HuH-7 (cell line): Measurements from ENCODE around the gene FNDC11.
A peak's percentile ranks its signal among the peaks of the same experiment; 100 is the strongest.
"Not testable (repeated sequence)": the region's sequence is repeated elsewhere in the genome, so short reads cannot be mapped to it uniquely, and the experiment has no call there.

Experiments
- DNase-seq: peaks from one replicate; pipeline ENCODE4 v3.0.0; 2011; ENCODE audit warnings: low spot score

The FNDC11 gene

GRCh38 chr20:63567386-63568169 is 13.6 kb downstream of the FNDC11 start:
- DNase-seq, result no peak

DNA sequence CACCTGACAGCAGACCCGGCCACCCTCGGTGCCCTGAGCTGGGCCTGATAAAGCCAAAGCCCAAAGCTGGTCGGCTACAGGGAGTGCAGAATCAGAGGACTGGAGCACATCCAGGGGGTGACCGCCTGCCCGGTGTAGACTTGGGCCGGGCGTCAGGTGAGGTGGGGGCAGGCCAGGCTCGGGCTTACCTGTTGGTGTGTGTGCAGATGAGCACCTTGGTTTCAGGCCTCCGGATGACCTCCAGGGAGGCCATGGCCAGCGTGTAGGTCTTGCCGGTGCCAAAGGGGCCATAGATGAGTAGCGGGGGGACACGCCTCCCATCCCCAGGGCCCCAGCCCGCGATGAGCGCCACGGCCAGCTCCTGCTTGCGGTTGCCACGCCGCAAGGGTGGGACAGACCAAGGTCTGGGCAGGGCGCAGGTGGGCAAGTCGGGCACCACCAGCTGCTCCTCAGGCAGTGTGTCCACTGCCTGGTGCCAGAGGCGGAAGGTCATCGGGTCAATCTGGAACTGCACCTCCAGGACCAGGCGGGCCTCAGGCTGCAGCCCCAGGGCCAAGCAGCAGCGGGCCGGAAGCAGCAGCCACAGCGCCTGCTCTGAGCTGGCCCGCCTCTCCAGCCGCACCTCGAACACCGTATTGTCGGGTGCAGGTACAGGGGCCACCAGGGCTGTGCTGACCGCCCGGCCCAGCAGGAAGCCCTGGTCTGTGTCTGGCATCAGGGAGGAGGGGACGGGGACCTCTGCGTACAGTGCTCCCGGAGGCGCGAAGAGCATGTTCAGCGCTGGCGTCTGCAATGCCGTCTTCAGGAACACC is 14.4 kb downstream of the FNDC11 start:
- no peak for DNase-seq

DNA sequence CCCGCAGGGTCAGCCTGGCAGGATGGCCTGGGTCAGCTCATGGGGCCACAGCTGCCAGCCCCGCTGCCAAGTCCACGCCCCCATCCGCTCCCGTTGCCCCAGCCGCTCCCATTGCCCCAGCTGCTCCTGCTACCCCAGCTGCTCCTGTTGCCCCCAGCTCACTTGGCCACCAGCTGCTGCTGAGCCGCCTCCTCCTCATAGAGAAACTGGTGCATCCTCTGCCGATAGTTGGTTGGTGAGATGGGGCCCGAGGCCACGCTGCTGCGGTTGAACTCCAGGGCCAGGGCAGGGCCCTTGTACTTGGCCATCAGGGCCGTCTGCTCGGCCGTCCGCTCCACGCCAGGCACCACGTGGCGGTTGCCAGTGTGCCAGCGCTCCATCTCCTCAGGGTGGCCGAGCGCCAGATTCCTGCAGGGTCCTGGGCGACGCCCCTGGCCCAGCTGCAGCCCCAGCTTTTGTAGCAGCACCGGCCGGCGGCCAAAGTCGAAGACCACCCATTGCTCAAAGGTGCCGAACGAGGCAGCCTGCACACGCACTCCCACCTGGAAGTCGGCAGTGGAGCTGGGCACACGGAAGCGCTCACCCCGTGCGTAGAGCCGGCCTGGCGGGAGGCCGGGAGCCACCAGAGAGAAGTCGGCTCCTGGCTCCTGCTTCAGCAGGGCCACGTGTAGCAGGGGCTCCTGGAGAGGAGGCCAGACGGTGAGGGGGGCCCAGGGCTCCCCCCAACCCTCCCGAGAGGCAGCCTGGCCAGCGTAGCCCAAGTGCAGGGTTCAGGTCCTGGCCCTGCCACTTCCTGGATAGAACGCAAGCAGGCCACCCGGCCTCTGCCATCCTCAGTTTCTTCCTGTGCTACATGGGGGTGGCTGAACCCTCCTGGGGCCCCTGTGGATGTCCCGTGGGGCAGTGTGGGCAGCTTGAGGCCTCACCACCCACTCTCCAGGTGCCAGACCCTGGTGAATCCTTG is 15.3 kb downstream of the FNDC11 start:
- no peak for DNase-seq

DNA sequence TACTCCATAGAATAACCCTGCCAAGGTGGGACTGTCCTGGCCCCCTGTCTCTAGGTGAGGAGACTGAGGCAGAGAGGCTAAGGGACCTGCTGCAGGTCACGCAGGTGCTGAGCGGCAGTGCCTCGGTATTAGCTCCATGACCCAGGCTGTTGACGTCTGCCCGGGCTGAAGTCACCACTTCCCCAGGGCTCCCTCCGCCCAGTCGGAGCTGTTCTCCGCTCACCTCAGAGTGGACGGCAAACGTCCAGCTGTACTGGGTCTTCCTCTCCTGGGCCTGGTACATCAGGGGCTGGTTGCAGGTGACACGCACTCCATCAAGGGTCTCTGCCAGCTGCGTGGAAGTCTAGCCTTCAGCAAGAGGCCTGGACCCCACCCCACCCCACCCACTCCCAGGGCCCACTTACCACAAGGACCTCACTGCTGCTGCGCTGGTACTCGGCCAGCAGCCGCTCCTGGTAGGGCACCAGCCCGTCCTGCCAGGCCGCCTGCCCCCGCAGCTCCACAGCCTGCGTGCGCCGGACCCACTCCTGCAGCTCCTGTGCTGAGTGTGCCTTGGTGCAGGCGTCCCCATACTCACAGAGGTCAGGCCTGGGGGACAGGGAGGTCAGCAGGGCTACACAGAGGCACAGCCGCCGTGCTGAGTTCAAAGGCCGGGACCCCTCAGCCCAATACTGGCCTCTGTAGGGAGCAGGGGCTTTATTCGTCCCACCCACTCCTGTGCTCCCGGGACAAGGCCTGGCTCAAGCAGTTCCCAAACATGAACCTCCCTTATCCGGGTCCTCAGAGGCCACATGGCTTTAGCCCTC is 16.5 kb downstream of the FNDC11 start:
- no peak for DNase-seq

GRCh38 chr20:63571087-63571478 is 17.1 kb downstream of the FNDC11 start:
- DNase-seq, result not testable (repeated sequence)

DNA sequence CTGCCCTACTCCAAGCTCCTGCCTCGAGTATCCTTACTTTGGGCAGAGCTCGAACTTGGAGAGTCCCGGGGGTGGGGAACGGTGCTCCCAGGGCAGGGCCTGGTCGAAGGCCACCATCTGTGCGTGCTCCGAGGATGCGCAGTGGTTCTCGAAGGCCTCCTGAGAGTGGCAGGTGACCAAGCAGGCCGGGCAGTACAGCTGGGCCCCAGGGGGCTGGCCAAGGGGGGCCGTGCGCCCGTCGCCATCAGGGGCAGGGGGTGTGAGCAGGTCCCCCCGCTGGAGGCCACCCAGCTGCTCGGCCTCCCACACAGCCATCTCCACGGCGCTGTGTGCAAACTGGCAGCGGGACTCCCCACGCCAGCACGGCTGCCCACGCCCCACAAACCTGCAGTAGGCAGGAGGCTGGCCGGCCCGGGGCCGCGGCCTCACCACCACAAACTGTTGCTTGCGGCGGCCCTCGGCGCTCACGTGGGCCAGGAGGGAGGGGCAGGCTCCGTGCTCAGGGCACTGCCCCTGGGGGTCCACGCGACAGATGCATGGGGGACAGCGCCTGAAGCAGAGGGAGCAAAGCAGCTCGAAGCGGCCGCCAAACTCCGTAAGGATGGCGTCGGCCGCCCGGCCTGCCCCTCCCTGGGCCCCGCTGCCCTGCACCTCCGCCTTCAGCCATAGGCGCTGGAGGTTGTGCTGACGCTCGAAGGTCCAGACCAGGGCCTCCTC is 18.3 kb downstream of the FNDC11 start:
- DNase-seq, result no peak

DNA sequence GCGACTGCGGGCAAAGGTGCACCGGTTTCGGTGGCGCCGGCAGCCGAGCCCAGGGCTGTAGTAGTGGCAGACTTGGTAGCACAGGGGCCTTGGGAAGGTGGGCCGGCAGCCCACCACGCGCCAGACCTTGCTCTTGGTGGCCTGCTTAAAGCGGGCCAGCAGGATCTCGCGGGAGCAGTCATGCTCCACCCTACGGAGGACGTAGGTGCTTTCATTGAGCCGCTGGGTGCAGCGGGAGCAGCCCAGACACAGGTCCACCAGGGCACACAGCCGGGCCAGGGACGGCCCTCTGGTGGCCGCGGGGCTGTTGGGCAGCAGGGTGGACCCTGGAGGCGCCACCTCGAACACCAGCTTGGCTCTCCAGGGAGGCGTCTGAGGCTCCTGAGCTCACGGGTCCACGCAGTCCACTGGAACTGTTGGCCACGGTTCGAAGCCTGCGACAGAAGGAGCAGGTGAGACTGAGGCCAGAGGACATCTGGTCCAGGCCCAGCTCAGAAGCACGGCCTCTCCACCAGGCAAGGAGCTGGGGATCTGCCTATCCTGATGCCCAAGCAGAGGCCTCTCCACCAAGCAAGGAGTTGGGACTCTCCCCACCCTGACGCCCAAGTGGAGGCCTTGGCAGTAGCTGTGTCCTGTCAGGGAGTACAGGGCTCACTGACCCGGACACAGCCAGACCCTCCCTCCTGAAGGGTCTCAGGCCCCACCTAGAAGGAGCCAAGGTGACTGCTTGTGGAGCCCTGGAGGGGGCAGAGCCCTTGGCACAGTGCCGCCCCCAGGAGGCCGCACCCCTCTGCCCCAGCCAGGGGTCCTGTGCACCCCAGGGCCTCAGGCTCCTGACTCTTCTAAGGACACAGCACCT is 19.1 kb downstream of the FNDC11 start:
- DNase-seq, result peak; percentile 56

DNA sequence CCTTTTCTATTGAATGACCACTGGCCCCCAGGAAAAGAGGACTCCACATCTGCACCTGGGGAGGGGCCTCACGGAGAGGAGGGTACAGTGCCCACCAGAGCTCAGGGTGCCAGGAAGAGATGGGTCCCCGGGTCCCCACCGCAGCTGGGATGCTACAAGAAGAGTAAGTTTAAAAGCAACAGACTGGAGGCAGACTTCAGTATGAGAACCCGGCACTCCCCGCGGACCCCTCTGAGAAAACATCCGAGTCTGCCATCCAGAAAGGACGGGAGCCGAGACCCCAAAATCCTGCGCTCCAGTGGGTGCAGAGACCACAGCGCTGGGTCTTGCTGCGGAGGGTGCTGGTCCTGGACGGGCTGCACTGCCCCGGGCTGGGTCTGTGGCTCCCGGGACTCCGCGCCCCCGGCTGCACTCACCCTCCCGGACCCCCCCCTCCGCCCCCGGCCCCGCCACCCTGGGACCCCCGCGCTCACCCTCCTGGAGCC is 19.7 kb downstream of the FNDC11 start:
- no peak for DNase-seq

DNA sequence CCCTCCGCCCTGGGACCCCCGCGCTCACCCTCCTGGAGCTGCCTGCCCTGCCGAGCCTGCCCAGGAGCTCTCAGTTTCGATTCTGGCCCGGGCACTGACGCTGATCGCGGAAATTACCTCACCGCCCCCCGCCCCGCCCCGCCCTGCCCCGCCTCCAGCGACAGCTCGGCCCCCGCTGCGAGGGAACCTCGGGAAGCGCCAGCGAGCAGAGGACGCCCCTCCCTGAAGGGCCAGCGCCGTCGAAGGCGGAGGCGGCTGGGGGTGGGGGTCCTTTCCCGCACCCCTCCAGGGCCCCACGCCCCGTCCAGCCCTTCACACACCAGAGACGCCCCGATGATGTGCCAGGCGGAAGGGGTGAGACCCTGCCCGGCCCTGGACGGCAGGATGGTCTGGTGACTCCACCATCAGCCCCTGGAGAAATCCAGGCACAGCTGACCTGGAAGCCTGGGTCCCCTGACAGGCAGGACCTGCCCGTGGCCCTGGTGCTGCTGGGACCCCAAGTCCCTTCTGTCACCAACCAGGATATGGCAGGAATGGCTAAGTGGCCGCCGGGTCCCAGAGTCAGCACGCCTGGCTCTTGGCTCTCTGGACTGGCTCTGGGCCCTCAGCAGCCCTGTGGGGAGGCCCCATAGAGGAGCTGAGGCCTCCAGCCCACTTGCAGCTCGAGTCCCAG is 20.3 kb downstream of the FNDC11 start, which contains the start of gene HELZ2:
HELZ2 (minus strand) TSS at position 84 of the 673 bp plus-strand sequence. CDS start 1,854 bp downstream, outside the sequence.
- peak; percentile 98 for DNase-seq

DNA sequence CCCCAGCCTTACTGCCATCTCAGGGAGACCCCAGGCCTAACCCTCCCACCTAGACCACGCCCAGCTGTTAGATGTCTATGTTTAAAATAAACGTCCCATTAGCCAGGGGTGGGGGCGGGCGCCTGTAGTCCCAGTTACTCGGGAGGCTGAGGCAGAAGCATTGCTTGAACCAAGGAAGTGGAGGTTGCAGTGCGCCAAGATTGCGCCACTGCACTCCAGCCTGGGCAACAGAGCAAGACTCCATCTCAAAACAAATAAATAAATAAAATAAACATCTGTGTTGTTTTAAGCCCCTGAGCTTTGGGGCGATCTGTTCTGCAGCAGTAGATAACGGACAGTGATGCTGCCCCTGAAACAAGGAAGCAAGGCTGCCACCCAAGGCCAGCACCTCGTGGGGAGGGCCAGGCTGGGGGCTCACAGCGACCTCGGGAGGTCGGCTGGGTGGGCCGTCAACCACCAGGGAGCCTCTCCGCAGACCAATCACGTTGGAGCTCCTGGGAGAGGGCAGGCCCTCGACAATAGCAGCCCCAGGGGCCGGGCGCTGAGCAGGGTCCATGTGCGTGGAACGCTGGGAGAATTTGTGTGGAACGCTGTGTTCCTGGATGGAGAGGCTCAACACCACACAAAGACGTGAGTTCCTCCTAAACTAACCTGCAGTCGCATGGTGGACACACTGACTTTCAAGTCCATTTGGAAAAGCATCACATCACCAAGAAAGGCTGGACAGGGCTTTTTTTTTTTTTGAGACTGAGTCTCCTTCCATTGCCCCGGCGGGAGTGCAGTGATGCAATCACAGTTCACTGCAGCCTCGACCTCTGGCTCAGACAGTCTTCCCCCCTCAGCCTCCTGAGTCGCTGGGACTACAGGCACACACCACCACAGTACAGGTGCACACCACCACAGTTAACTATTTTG is 21.1 kb downstream of the FNDC11 start:
- no peak for DNase-seq

- DNase-seq, result no peak
Observed at GRCh38 chr20:63576311-63576710, 22.4 kb downstream of the FNDC11 start.

DNA sequence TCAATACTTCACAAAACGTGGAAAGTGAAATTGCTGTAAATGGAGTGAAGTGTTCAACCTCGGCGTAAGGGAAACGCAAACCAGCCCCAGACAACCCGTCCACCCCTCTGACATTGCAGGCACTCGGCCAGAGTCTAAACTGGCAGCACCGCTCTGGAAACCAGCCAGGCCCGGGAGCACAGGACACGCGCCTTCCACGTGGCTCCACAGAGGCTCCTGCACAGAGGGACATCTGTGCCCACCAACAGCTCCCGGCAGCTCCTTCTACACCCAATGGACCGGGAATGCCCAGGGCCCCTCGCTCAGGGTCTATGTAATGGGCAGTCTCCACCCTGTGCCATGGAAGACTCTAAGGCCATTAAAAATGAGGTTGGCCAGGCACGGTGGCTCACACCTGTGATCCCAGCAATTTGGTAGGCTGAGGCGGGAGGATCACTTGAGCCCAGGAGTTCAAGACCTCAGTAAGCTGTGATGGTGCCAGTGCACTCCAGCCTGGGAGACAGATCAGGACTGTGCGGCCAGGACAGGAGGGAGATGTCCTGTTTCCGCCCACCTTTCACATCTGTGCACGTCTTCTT is 23.4 kb downstream of the FNDC11 start:
- DNase-seq, result no peak

DNA sequence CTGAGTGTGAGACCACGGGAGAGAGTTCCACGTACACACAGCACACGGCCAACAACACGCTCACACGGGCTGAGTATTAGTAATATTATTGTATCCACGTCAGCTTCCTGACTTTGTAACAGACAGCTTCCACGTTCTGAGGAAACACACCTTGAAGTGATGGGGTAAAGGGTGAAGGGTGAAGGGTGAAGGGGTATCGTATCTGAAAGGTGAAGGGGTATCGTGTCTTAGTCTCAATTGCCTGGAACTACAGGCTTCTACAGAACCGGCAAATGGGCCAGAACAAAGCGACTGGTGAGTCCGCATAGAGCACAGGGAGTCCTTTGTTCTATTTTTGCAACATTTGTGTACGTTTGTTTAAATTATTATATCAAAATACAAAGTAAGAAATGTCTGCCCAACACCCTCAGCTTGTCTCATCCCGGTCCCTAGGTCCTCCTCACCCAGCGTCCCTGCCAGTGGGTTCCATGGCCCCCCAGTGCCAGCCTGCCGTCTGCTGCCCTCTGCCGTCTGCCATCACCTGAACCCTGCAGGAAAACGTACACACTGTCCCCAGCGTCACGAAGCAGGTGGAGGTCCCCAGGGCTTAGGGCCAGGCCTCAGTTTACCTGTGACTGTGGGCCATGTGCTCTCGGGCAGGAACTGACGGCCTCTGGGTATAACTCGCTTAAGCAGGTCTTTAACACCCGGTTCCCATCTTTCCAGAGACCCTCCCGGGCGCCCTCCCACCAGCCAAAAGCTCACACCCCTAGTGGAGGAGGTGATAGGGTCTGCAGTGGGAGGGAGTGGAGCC is 24.5 kb downstream of the FNDC11 start:
- no peak for DNase-seq

DNA sequence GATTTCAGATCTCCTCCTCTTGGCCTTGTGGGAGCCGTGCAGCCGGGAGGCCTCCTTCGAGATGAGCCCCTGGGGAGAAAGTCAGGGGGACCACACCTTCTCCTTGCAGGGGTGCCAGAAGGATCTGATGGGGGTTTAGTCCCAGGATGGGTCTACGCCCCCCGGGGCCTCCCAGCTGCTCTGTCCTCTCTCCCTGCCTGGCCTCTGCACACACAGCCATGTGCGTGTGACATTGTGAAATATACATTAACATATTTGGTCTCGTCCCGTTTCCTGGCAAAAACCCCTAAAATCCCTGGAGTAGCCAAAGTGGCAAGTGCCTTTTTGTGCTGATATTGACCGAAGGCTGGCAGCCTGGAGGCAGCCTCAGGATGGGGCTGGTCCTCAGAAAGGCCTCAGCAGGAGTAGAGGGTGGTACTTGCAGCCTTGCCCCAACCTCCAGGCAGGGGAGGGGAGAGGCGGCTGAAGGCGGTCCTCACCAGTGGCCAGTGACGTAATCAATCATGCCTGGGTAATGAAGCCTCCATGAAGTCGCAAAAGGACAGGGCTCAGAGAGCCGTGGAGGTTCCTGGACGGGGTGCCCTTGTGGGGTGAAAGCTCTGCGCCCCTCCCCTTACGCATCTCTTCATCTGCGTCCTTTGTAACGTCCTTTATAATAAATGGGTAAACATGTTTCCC is 25.2 kb downstream of the FNDC11 start:
- DNase-seq, result no peak

DNA sequence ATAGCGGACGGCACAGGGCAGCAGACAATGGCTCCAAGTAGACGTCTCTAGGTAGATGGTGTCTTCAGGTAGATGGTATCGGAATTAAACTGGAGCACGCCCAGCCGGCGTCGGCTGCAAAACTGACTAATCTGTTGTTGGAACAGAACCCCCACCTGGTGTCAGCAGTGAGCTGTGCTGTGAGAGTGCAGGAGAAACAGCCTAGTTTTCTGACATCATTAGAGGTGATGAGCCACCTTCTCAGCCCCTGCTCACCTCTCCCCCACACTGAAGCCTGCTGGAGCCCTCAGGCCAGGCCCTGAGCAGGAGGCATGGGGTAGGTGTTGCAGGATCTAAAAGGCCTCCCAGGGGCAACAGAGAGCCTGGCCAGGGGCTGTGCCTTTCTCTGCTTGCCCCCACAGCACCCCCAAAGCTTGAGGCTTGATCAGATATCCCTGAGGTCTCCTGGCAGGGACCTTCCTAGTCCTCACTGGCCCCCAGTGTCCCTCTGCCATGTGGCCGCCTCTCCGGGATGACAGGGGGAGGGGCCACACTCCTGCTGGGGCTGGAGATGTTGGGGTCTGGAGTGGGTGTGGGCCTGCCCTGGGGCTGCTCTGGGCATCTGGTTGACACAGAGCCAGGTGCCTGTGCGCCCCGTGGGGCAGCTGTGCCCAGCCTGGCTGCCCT is 27.0 kb downstream of the FNDC11 start:
- peak; percentile 77 for DNase-seq
